Measurements from ENCODE around the gene PQBP1. TPM values are rescaled to one million over a fixed set of nuclear protein-coding genes. Genes with fewer than 3 reads are reported as not detected.

The PQBP1 gene
- total RNA-seq, 1 donor, result 32.9 TPM

DNA sequence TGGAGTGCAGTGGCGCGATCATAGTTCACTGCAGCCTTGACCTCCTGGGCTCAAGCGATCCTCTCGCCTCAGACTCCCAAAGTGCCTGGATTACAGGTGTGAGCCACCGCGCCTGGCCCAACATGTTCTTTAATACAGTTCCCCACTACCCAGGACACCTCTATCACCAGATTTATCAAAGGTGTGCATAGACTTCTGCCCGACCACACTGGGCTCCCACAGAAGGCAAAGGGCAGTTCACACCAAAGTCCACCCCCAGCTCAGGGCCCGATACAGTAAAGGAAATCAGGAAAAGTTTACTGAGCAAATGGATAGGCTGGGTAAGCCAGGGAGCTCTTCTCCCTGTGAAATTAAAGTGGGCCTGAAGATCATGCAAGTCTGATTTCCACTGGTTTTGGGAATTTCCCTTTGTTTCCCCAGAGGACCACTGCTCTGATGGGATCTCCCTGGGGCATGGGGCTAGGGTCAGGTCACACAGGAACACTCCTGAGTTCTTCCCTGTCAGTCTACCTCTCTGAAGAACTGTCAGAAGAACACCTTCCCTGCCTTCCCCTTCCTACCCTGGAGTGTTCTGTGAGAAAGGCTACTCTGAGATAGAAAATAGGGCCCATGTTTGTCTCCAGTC lies 38.8 kb downstream of the PQBP1 start:
- Histone ChIP-seq H2AFZ (ENCODE audit: low read length) (no peak overlapping the region), H3K9me3 (ENCODE audit: low read depth, low read length) (no peaks in the 10 kb centered on the region), H3K27me3 (ENCODE audit: insufficient read depth, low read length) (no peaks in the 10 kb centered on the region), H4K20me1 (ENCODE audit: insufficient read depth, low read length) (peaks cover 22% of the 10 kb centered on the region), H3K4me2 (ENCODE audit: insufficient read depth, low read length) (no peak overlapping the region), H3K27ac (ENCODE audit: low read depth, low read length) (no peak overlapping the region), H3K79me2 (ENCODE audit: insufficient read depth, low read length) (peaks cover 43% of the 10 kb centered on the region), H3K4me3 (ENCODE audit: insufficient read depth, low read length) (no peak overlapping the region), H3K4me1 (ENCODE audit: insufficient read depth, low read length) (peaks cover 7% of the 10 kb centered on the region), H3K36me3 (ENCODE audit: insufficient read depth, low read length) (peaks cover 33% of the 10 kb centered on the region)
- no peak for DNase-seq (ENCODE audit: insufficient read length, low spot score, missing footprints)
- TF ChIP-seq, protein P1, sequence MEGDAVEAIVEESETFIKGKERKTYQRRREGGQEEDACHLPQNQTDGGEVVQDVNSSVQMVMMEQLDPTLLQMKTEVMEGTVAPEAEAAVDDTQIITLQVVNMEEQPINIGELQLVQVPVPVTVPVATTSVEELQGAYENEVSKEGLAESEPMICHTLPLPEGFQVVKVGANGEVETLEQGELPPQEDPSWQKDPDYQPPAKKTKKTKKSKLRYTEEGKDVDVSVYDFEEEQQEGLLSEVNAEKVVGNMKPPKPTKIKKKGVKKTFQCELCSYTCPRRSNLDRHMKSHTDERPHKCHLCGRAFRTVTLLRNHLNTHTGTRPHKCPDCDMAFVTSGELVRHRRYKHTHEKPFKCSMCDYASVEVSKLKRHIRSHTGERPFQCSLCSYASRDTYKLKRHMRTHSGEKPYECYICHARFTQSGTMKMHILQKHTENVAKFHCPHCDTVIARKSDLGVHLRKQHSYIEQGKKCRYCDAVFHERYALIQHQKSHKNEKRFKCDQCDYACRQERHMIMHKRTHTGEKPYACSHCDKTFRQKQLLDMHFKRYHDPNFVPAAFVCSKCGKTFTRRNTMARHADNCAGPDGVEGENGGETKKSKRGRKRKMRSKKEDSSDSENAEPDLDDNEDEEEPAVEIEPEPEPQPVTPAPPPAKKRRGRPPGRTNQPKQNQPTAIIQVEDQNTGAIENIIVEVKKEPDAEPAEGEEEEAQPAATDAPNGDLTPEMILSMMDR (IDR thresholded peaks at IDR 0.05; ENCODE audit: extremely low read depth, low read depth, low read length), result no peak

DNA sequence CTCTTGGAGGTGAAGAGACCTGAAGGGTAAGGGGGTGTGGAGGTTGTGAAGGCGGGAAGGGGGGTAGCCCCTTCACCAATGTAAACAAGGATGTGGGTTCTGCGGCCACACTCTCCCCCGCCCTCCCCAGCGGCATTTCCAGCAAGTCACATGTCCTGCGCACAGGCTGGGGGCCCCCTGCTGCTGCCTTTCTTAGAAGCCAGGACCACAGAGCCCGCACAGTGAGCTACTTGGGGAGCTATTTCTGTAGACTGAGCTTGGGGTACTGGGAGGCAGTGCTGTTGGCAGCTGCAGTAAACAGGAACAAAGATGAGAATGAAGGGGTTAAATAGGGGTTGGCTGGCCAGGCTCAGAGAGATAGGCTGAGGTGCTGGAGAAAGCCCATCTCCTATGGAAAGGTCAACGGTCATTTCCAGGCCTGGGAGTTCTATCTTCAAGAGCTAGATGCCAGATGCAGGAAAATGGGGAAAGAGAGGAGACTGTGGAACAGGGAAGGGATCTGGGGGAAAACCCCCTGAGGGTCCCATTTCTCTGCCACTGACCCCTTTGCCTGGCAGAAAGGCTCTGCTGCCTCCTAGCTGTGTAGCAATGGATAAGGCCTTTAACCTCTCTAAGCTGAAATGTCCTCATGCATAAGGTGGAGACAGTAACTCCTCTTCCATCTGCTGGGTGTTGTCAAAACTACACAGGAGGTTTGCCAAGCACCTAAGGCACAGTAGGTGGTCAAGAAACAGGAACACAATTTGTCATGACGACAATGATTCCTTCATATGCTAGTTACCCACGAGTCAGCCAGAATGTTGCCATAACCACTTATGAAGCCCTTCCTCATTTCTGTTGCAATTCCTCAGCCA lies 39.6 kb downstream of the PQBP1 start:
- TF ChIP-seq, protein P1 (IDR thresholded peaks at IDR 0.05; ENCODE audit: extremely low read depth, low read depth, low read length), result no peak
- H3K27ac ChIP-seq (ENCODE audit: low read depth, low read length), result peak overlapping the region; percentile 17
- peak; percentile 49 for DNase-seq (ENCODE audit: insufficient read length, low spot score, missing footprints)
- H4K20me1 ChIP-seq (ENCODE audit: insufficient read depth, low read length), result peaks cover 24% of the 10 kb centered on the region
- peaks cover 35% of the 10 kb centered on the region for H3K36me3 ChIP-seq (ENCODE audit: insufficient read depth, low read length)
- peaks cover 7% of the 10 kb centered on the region for H3K4me1 ChIP-seq (ENCODE audit: insufficient read depth, low read length)
- no peaks in the 10 kb centered on the region for H3K9me3 ChIP-seq (ENCODE audit: low read depth, low read length)
- H3K4me2 ChIP-seq (ENCODE audit: insufficient read depth, low read length), result no peak overlapping the region
- peaks cover 51% of the 10 kb centered on the region for H3K79me2 ChIP-seq (ENCODE audit: insufficient read depth, low read length)
- no peaks in the 10 kb centered on the region for H3K27me3 ChIP-seq (ENCODE audit: insufficient read depth, low read length)
- H2AFZ ChIP-seq (ENCODE audit: low read length), result no peak overlapping the region
- no peak overlapping the region for H3K4me3 ChIP-seq (ENCODE audit: insufficient read depth, low read length)

DNA sequence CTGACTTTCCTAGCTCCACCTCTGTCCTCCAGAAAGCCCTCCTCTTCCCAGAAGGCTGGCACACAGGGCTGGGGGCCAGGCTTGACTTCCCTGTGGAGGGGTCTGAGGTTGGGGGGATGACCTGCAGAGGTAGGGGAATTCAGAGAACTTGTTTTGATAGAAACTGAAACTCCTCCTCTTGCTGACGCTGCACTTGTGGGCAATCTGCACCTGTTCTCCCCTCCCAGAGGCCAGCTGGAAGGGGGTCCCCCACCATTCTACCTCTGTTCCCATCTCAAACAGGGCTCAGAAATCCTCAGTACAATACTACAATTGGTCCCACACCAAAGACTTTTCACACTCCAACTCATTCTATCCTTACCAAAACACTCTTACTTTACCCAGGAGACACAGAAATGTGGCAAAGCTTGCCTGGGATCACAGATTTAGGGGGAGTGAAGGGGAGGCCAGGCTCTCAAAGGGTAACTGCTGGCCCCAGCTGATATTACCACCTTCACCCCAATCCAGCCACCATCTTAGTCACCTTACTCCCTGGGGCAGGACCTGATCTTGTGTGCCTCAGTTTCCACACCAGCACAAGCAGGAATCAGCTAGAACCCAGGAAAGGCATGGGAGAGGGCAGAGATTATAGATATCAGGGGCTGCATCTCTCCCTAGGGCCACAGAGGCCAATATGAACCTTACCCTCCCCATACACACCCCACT lies 41.1 kb downstream of the PQBP1 start:
- peaks cover 31% of the 10 kb centered on the region for H4K20me1 ChIP-seq (ENCODE audit: insufficient read depth, low read length)
- H2AFZ ChIP-seq (ENCODE audit: low read length), result no peak overlapping the region
- H3K4me2 ChIP-seq (ENCODE audit: insufficient read depth, low read length), result no peak overlapping the region

More for the DNA sequence above, 41.1 kb downstream of the PQBP1 start:
- peaks cover 7% of the 10 kb centered on the region for H3K4me1 ChIP-seq (ENCODE audit: insufficient read depth, low read length)
- H3K36me3 ChIP-seq (ENCODE audit: insufficient read depth, low read length), result peaks cover 37% of the 10 kb centered on the region
- H3K79me2 ChIP-seq (ENCODE audit: insufficient read depth, low read length), result peaks cover 66% of the 10 kb centered on the region
- no peak overlapping the region for H3K4me3 ChIP-seq (ENCODE audit: insufficient read depth, low read length)
- TF ChIP-seq, protein P1 (IDR thresholded peaks at IDR 0.05; ENCODE audit: extremely low read depth, low read depth, low read length), result no peak
- H3K9me3 ChIP-seq (ENCODE audit: low read depth, low read length), result no peaks in the 10 kb centered on the region
- DNase-seq (ENCODE audit: insufficient read length, low spot score, missing footprints), result no peak
- H3K27me3 ChIP-seq (ENCODE audit: insufficient read depth, low read length), result no peaks in the 10 kb centered on the region
- H3K27ac ChIP-seq (ENCODE audit: low read depth, low read length), result no peak overlapping the region

Measured in osteoblast (primary cell).